HepG2 (cell line): ENCODE measurements around the gene CRAT. TPM values are rescaled to one million over a fixed set of nuclear protein-coding genes. Genes with fewer than 3 reads are reported as not detected.
A peak's percentile ranks its signal among the peaks of the same experiment; 100 is the strongest.

Source experiments
- CBX5 ChIP-seq: sonication (generic); formaldehyde crosslinking; IDR thresholded peaks from 2 replicates; pipeline ENCODE4 v1.4.0; 2020; ENCODE audit warnings: missing genetic modification reagents, borderline replicate concordance
- ETV6 ChIP-seq: sonication (generic); formaldehyde crosslinking; conservative IDR thresholded peaks from 2 replicates; pipeline ENCODE4 v1.4.0; 2020; ENCODE audit warnings: missing genetic modification reagents
- HIVEP1 ChIP-seq: sonication (generic); formaldehyde crosslinking; IDR thresholded peaks from 2 replicates; pipeline ENCODE4 v1.4.0; 2020; ENCODE audit warnings: mild to moderate bottlenecking, missing genetic modification reagents
- HNRNPLL ChIP-seq: fragments of 200-400 bp; formaldehyde crosslinking; IDR thresholded peaks from 2 replicates; pipeline ENCODE4 v1.6.1; 2017; ENCODE audit warnings: mild to moderate bottlenecking, low read depth, low read length; ENCODE audit not compliant: poor library complexity, severe bottlenecking
- KDM2A ChIP-seq: sonication (generic); formaldehyde crosslinking; IDR thresholded peaks from 2 replicates; pipeline ENCODE4 v1.4.0; 2020; ENCODE audit warnings: low read depth, missing genetic modification reagents, borderline replicate concordance
- MTA1 ChIP-seq: sonication (generic); formaldehyde crosslinking; IDR thresholded peaks from 2 replicates; pipeline ENCODE4 v1.4.0; 2020; ENCODE audit warnings: missing genetic modification reagents, mild to moderate bottlenecking, borderline replicate concordance
- MYC ChIP-seq: sonication (generic); formaldehyde crosslinking; IDR thresholded peaks from 2 replicates; pipeline ENCODE4 v1.9.0; 2021; ENCODE audit warnings: missing genetic modification reagents, borderline replicate concordance
- NR2F1 ChIP-seq, 2 experiments: fragments of 450-650 bp in 1 of 2; formaldehyde crosslinking in 1 of 2; IDR thresholded peaks; 2 replicates each; pipeline versions ENCODE4 v1.5.0 to v1.6.1; 2016 to 2020; ENCODE audit warnings: mild to moderate bottlenecking in 1 of 2, missing compliant biosample characterization in 1 of 2, missing genetic modification reagents in 1 of 2, moderate library complexity in 1 of 2
- NRL ChIP-seq: sonication (generic); formaldehyde crosslinking; IDR thresholded peaks from 2 replicates; pipeline ENCODE4 v1.5.0; 2020; ENCODE audit warnings: missing genetic modification reagents, mild to moderate bottlenecking, moderate library complexity, borderline replicate concordance
- PAX8 ChIP-seq: sonication (generic); formaldehyde crosslinking; IDR thresholded peaks from 2 replicates; pipeline ENCODE4 v1.8.0; 2022; ENCODE audit warnings: mild to moderate bottlenecking, missing genetic modification reagents, borderline replicate concordance
- RAD51 ChIP-seq: fragments of 450-650 bp; IDR thresholded peaks from 2 replicates; pipeline ENCODE4 v1.6.1; 2016; ENCODE audit warnings: borderline replicate concordance
- RXRB ChIP-seq: IDR thresholded peaks from 2 replicates; pipeline ENCODE4 v1.6.1; 2016; ENCODE audit warnings: borderline replicate concordance, missing genetic modification reagents, missing compliant biosample characterization
- SOX5 ChIP-seq: IDR thresholded peaks from 2 replicates; pipeline ENCODE4 v1.6.1; 2016; ENCODE audit warnings: borderline replicate concordance
- SP1 ChIP-seq, 2 experiments: fragments of 450-650 bp in 1 of 2; sonication (generic) in 1 of 2; formaldehyde crosslinking in 1 of 2; IDR thresholded peaks; 2 replicates each; pipeline versions ENCODE4 v1.4.0 to v1.6.1; 2016 to 2020; ENCODE audit warnings: missing genetic modification reagents in 1 of 2
- WIZ ChIP-seq: sonication (generic); formaldehyde crosslinking; IDR thresholded peaks from 2 replicates; pipeline ENCODE4 v1.5.1; 2020; ENCODE audit warnings: mild to moderate bottlenecking, missing genetic modification reagents
- ZBTB37 ChIP-seq: sonication (generic); formaldehyde crosslinking; IDR thresholded peaks from 2 replicates; pipeline ENCODE4 v1.4.0; 2020; ENCODE audit warnings: mild to moderate bottlenecking, missing genetic modification reagents
- ZFP37 ChIP-seq: sonication (generic); formaldehyde crosslinking; IDR thresholded peaks from 2 replicates; pipeline ENCODE4 v1.4.0; 2020; ENCODE audit warnings: missing genetic modification reagents, borderline replicate concordance
- ZNF124 ChIP-seq: sonication (generic); formaldehyde crosslinking; IDR thresholded peaks from 2 replicates; pipeline ENCODE4 v1.4.0; 2020; ENCODE audit warnings: missing genetic modification reagents
- ZNF274 ChIP-seq: sonication (generic); formaldehyde crosslinking; IDR thresholded peaks from 2 replicates; pipeline ENCODE4 v1.5.1; 2020; ENCODE audit warnings: mild to moderate bottlenecking, missing genetic modification reagents
- ZNF451 ChIP-seq: sonication (generic); formaldehyde crosslinking; IDR thresholded peaks from 2 replicates; pipeline ENCODE4 v1.5.0; 2020; ENCODE audit warnings: mild to moderate bottlenecking, missing genetic modification reagents
- polyA plus RNA-seq, 8 experiments: library from polyadenylated mRNA; depleted of rRNA in 3 of 8; stranded (reverse) in 7 of 8; unstranded in 1 of 8; fragments of >200 nt; fragmentation: Illumina TruSeq in 4 of 8; extraction: Trizol in 4 of 8; gene quantifications; 2 replicates each; pipeline versions ENCODE4 v1.2.1 to v1.2.3, GENCODE V29; 2011 to 2016; ENCODE audit warnings: low read depth in 4 of 8, missing spikeins in 1 of 8, mixed read lengths in 1 of 8; ENCODE audit not compliant: insufficient read depth in 1 of 8
- total RNA-seq, 5 experiments: library from RNA; depleted of rRNA; stranded (reverse); fragments of >200 nt; fragmentation: Illumina TruSeq; extraction: Trizol; gene quantifications; 2 replicates each; pipeline ENCODE4 v1.2.3, GENCODE V29; 2016; ENCODE audit warnings: low read depth in 1 of 5
- TF ChIP-seq, protein P1 (sequence below): sonication (generic); formaldehyde crosslinking; IDR thresholded peaks from 2 replicates; pipeline ENCODE4 v1.5.0; 2020; ENCODE audit warnings: missing genetic modification reagents, mild to moderate bottlenecking, borderline replicate concordance
- TF ChIP-seq, protein P2 (sequence below): sonication (generic); formaldehyde crosslinking; IDR thresholded peaks from 2 replicates; pipeline ENCODE4 v1.9.0; 2021; ENCODE audit warnings: missing genetic modification reagents, mild to moderate bottlenecking, borderline replicate concordance
- TF ChIP-seq, protein P3 (sequence below), 2 experiments: sonication (generic) in 1 of 2; formaldehyde crosslinking in 1 of 2; IDR thresholded peaks; 2 replicates each; pipeline versions ENCODE4 v1.4.0 to v1.6.1; 2018 to 2020; ENCODE audit warnings: missing genetic modification reagents in 2 of 2, borderline replicate concordance in 1 of 2, low read depth in 1 of 2, mild to moderate bottlenecking in 1 of 2, missing biosample characterization in 1 of 2

Gene CRAT
- total and polyA plus RNA-seq, 2 of the 13 experiments (the other 11 are each of a cell fraction or from before 2014, with no cell fraction given): 26.1 to 26.6 TPM

DNA sequence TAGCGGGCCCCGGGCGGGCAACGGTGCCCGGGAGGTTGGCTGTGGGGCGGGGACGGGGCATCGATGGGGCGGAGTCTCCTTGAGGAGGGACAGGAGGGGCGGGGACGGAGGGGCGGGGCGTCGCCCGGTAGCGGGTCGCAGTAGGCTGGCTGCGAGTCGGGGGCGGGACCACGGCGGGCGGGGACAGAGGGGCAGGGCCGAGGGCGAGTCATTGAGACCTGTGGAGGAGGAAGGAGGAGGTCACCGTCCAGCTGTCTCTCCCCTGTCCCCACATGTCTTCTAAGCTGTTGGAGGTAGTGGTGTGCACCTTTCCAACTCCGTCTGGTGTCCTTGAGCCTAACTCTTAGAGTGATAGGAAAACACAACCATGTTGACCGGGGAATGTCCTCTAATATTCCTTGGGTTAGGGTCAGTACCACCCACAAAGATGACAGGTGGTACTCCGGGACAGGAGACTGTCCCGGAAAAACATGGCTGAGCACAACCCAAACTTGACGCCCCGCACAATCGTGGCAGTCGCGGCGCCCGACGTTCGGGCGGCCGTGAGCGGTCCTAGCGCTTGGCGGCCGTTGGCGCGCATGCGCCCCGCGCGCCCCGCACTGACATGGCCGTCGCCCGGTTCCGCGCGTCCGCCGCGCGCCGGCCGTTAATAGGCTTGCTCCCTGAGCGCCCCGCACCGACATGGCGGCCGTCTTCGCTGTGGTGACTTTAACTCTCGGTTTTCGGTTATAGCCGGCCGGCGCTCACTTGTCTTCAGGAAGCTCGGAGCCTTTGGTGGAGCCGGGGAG is at the start of gene CRAT, which contains the start of gene PTPA (continued):
- TF ChIP-seq, protein P1, sequence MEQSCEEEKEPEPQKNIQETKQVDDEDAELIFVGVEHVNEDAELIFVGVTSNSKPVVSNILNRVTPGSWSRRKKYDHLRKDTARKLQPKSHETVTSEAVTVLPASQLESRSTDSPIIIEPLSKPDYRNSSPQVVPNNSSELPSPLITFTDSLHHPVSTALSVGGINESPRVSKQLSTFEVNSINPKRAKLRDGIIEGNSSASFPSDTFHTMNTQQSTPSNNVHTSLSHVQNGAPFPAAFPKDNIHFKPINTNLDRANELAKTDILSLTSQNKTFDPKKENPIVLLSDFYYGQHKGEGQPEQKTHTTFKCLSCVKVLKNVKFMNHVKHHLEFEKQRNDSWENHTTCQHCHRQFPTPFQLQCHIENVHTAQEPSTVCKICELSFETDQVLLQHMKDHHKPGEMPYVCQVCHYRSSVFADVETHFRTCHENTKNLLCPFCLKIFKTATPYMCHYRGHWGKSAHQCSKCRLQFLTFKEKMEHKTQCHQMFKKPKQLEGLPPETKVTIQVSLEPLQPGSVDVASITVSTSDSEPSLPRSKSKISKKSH (CRISPR knock-in tag): no peak
- TF ChIP-seq HNRNPLL (no peak), ZBTB37 (CRISPR knock-in tag) (no peak), PAX8 (CRISPR knock-in tag) (no peak), WIZ (CRISPR knock-in tag) (no peak), ZNF451 (CRISPR knock-in tag) (no peak; the same call in 1 of the 2 replicates), ZNF274 (CRISPR knock-in tag) (no peak), CBX5 (no peak), SOX5 (CRISPR knock-in tag) (peak; percentile 37; the same call in 1 of the 2 replicates), RAD51 (no peak), NR2F1 (CRISPR knock-in tag; IDR thresholded peaks at IDR 0.05) (no peak), HIVEP1 (0 out of 2 replicates have a peak, but pooled peaks have one; percentile 6), ZNF124 (CRISPR knock-in tag) (no peak), ZFP37 (CRISPR knock-in tag) (peak; percentile 39; the same call in 1 of the 2 replicates), SP1 (IDR thresholded peaks at IDR 0.05) (no peak), SP1 (CRISPR knock-in tag; IDR thresholded peaks at IDR 0.05) (peak; percentile 77), KDM2A (CRISPR knock-in tag) (peak; percentile 29; the same call in 1 of the 2 replicates), ETV6 (CRISPR knock-in tag) (no peak; the same call in 1 of the 2 replicates), MTA1 (0 out of 2 replicates have a peak, but pooled peaks have one; percentile 13), MYC (CRISPR knock-in tag) (no peak; the same call in 1 of the 2 replicates), NRL (CRISPR knock-in tag) (no peak), RXRB (CRISPR knock-in tag) (no peak)
- TF ChIP-seq, protein P2, sequence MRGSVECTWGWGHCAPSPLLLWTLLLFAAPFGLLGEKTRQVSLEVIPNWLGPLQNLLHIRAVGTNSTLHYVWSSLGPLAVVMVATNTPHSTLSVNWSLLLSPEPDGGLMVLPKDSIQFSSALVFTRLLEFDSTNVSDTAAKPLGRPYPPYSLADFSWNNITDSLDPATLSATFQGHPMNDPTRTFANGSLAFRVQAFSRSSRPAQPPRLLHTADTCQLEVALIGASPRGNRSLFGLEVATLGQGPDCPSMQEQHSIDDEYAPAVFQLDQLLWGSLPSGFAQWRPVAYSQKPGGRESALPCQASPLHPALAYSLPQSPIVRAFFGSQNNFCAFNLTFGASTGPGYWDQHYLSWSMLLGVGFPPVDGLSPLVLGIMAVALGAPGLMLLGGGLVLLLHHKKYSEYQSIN: no peak
- TF ChIP-seq, protein P3, sequence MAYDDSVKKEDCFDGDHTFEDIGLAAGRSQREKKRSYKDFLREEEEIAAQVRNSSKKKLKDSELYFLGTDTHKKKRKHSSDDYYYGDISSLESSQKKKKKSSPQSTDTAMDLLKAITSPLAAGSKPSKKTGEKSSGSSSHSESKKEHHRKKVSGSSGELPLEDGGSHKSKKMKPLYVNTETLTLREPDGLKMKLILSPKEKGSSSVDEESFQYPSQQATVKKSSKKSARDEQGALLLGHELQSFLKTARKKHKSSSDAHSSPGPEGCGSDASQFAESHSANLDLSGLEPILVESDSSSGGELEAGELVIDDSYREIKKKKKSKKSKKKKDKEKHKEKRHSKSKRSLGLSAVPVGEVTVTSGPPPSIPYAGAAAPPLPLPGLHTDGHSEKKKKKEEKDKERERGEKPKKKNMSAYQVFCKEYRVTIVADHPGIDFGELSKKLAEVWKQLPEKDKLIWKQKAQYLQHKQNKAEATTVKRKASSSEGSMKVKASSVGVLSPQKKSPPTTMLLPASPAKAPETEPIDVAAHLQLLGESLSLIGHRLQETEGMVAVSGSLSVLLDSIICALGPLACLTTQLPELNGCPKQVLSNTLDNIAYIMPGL (CRISPR knock-in tag; IDR thresholded peaks at IDR 0.05; ENCODE audit: borderline replicate concordance in 1 of 2, low read depth in 1 of 2): peak in 1 of 2 experiments; percentile 64; a peak in 2 of 4 replicates
